K562 (cell line): ENCODE results near the gene EVI5L. TPM values are rescaled to one million over a fixed set of nuclear protein-coding genes. Genes with fewer than 3 reads are reported as not detected.

Experiments used
- ATAC-seq: fragments of 200-7000 bp; cut with Tn5 transposase; 3 replicates; pipeline ENCODE4 v1.9.1; 2020; ENCODE audit warnings: moderate library complexity
- BruUV-seq: library from RNA; stranded (reverse); fragments of 400-500 nt; replicated peaks from 2 replicates; lab custom pipeline; 2021; lab: Mats Ljungman, UMichigan
- CTCF ChIA-PET: fragments of 300-600 bp; formaldehyde crosslinking; extraction: SDS; loops from one replicate; lab custom pipeline; 2021; ENCODE audit warnings: low intra/inter-chr PET ratio; lab: Yijun Ruan, JAX
- POLR2A ChIA-PET: fragments of 300-600, 350-650 bp; sonication (Branson Sonifier 250); formaldehyde crosslinking; extraction: SDS; loops from one replicate; lab custom pipeline; 2021; ENCODE audit warnings: antibody characterized with exemption, inconsistent platforms; lab: Yijun Ruan, JAX
- DNase-seq, 4 experiments: peaks; one replicate each; pipeline versions ENCODE4 v3.0.0 to v3.0.0-alpha.2; 2011 to 2018; ENCODE audit warnings: low spot score in 3 of 4, mixed read lengths in 3 of 4; ENCODE audit errors: extremely low read depth in 1 of 4
- FAIRE-seq: peaks from 2 replicates; lab custom pipeline; 2011; peaks lifted over from hg19 to GRCh38; lab: Jason Lieb, UNC
- H2AFZ ChIP-seq: 2 replicates; pipeline ENCODE4 v1.6.0; 2011; ENCODE audit warnings: low read depth, low read length, control low read depth, inconsistent platforms
- H3K27ac ChIP-seq: fragments of 200-600 bp; 3 replicates; pipeline ENCODE4 v1.8.0; 2011; ENCODE audit warnings: low read depth, mild to moderate bottlenecking, control low read depth, inconsistent platforms, low read length, moderate library complexity, mixed read lengths; ENCODE audit errors: extremely low read depth
- H3K27me3 ChIP-seq, 2 experiments: fragments of 300-600 bp in 1 of 2; 2 replicates in 1 of 2; 3 replicates in 1 of 2; pipeline versions ENCODE4 v1.6.0 to v1.8.0; 2011; ENCODE audit warnings: inconsistent platforms in 2 of 2, low read length in 2 of 2, mild to moderate bottlenecking in 1 of 2, mixed read lengths in 1 of 2, moderate library complexity in 1 of 2; ENCODE audit not compliant: control insufficient read depth in 2 of 2, insufficient read depth in 2 of 2
- H3K36me3 ChIP-seq: fragments of 300-600 bp; 3 replicates; pipeline ENCODE4 v1.8.0; 2011; ENCODE audit warnings: mild to moderate bottlenecking, low read length, inconsistent platforms; ENCODE audit not compliant: control insufficient read depth, insufficient read depth
- H3K4me1 ChIP-seq, 2 experiments: fragments of 200-600 bp in 1 of 2; replicated peaks in 1 of 2; 2 replicates in 1 of 2; 3 replicates in 1 of 2; pipeline versions ENCODE4 v1.5.1 to v1.8.0; 2011; ENCODE audit warnings: inconsistent platforms in 2 of 2, low read length in 2 of 2, mild to moderate bottlenecking in 1 of 2, mixed read lengths in 1 of 2, moderate library complexity in 1 of 2; ENCODE audit not compliant: control insufficient read depth in 2 of 2, insufficient read depth in 2 of 2
- H3K4me2 ChIP-seq: 2 replicates; pipeline ENCODE4 v1.6.1; 2011; ENCODE audit warnings: low read length, control low read depth, inconsistent platforms, mixed read lengths; ENCODE audit not compliant: insufficient read depth
- H3K4me3 ChIP-seq: fragments of 200-600 bp; sonication (generic), shearing (Covaris generic); 2 replicates; pipeline ENCODE4 v1.5.1; 2016; ENCODE audit warnings: control low read depth, inconsistent platforms
- H3K79me2 ChIP-seq: fragments of 200-600 bp; 3 replicates; pipeline ENCODE4 v1.8.0; 2011; ENCODE audit warnings: low read length, inconsistent platforms; ENCODE audit not compliant: control insufficient read depth, insufficient read depth
- H3K9ac ChIP-seq, 2 experiments: 2 replicates each; pipeline versions ENCODE4 v1.6.0 to v1.6.1; 2011; ENCODE audit warnings: low read depth in 2 of 2, low read length in 2 of 2, control low read depth in 1 of 2, inconsistent platforms in 1 of 2, mild to moderate bottlenecking in 1 of 2, mixed read lengths in 1 of 2; ENCODE audit not compliant: insufficient read depth in 1 of 2
- H3K9me1 ChIP-seq: one replicate; pipeline ENCODE4 v1.6.0; 2011; ENCODE audit warnings: inconsistent platforms, mild to moderate bottlenecking, low read length, moderate library complexity; ENCODE audit not compliant: control insufficient read depth, insufficient read depth
- H3K9me3 ChIP-seq: replicated peaks from 2 replicates; pipeline ENCODE4 v1.5.1; 2011; ENCODE audit warnings: low read depth, low read length, inconsistent platforms; ENCODE audit not compliant: control insufficient read depth, insufficient read depth
- H4K20me1 ChIP-seq: replicated peaks from 2 replicates; pipeline ENCODE4 v1.6.1; 2011; ENCODE audit warnings: low read length, inconsistent platforms, mixed read lengths; ENCODE audit not compliant: control insufficient read depth, insufficient read depth
- CUX1 ChIP-seq: fragments of 200-800 bp; sonication (Bioruptor generic); IDR thresholded peaks from 2 replicates; pipeline ENCODE4 v1.6.1; 2016; ENCODE audit warnings: missing genetic modification characterization, missing compliant biosample characterization
- FOXP4 ChIP-seq: sonication (generic); formaldehyde crosslinking; IDR thresholded peaks from 2 replicates; pipeline ENCODE4 v1.8.0; 2022; ENCODE audit warnings: mild to moderate bottlenecking, missing genetic modification reagents, borderline replicate concordance
- POLR2A ChIP-seq: fragments of 450-650 bp; conservative IDR thresholded peaks from 2 replicates; pipeline ENCODE4 v1.6.1; 2016
- POLR2G ChIP-seq: fragments of 200-400 bp; formaldehyde crosslinking; IDR thresholded peaks from 2 replicates; pipeline ENCODE4 v1.6.1; 2017; ENCODE audit warnings: low read depth, mild to moderate bottlenecking, antibody characterized with exemption, low read length, moderate library complexity
- SUPT5H ChIP-seq: fragments of 450-650 bp; IDR thresholded peaks from 2 replicates; pipeline ENCODE4 v1.6.1; 2016
- ZFPM2 ChIP-seq: fragments of 250-450 bp; sonication (Bioruptor Pico); IDR thresholded peaks from 2 replicates; pipeline ENCODE4 v1.5.1; 2022; ENCODE audit warnings: mild to moderate bottlenecking
- ZNF324 ChIP-seq: fragments of 250-450 bp; sonication (Bioruptor Pico); IDR thresholded peaks from 2 replicates; pipeline ENCODE4 v1.4.0; 2020; ENCODE audit warnings: mild to moderate bottlenecking
- ZNF57 ChIP-seq: fragments of 450-650 bp; formaldehyde crosslinking; IDR thresholded peaks from 2 replicates; pipeline ENCODE4 v1.4.0; 2020; ENCODE audit warnings: mild to moderate bottlenecking, moderate library complexity
- WGBS: fragments of 100-300 bp; shearing (Covaris generic); methylation state at CpG from one replicate; pipeline ENCODE4 v1.1.6; 2016; ENCODE audit warnings: low coverage, mixed read lengths; ENCODE audit not compliant: insufficient coverage; ENCODE audit errors: missing lambda C conversion rate; 5-methylcytosine and 5-hydroxymethylcytosine counted together
- in situ Hi-C: fragments of 300-500 bp; cut with MboI; formaldehyde crosslinking; loops from 4 replicates; pipeline ENCODE4 v1.15.0; 2018; ENCODE audit warnings: inconsistent platforms, mixed read lengths
- intact Hi-C: fragments of 100-400 bp; cut with micrococcal nuclease; formaldehyde crosslinking; loops from 2 replicates; pipeline ENCODE4 v1.14.2; 2022
- polyA plus RNA-seq, 8 experiments: library from polyadenylated mRNA; depleted of rRNA in 4 of 8; stranded (reverse) in 5 of 8; unstranded in 3 of 8; fragments of >200 nt; fragmentation: Nextera tagmentation in 2 of 8; fragmentation: Illumina TruSeq in 1 of 8; extraction: Ambion mirVana in 2 of 8; extraction: Trizol in 1 of 8; gene quantifications; 2 replicates each; pipeline versions ENCODE4 v1.2.1 to v1.2.3, GENCODE V29; 2011 to 2014; ENCODE audit warnings: inconsistent platforms in 1 of 8, missing spikeins in 1 of 8
- total RNA-seq, 7 experiments: library from RNA; depleted of rRNA in 6 of 7; stranded (reverse); fragments of >200 nt in 6 of 7; fragmentation: Illumina TruSeq in 2 of 7; extraction: Trizol in 2 of 7; gene quantifications; 2 replicates each; pipeline versions ENCODE4 v1.2.1 to v1.2.3, GENCODE V29; 2011 to 2021; ENCODE audit warnings: low replicate concordance in 1 of 7

Gene EVI5L
- total and polyA plus RNA-seq, 9 of the 15 experiments (the other 6 are each of a cell fraction or from before 2014, with no cell fraction given), result 0.69 to 1.8 (median 1.2) TPM; not detected in 2

GRCh38 chr19:7913652-7914051, 83.6 kb downstream of the EVI5L start:
- H3K79me2 ChIP-seq, result peaks cover 3% of the 10 kb centered on the region
- in situ Hi-C loops, result no loop called here
- TF ChIP-seq ZNF324 (CRISPR knock-in tag) (no peak), POLR2G (peak; percentile 37), SUPT5H (peak; percentile 37; the same call in 1 of the 2 replicates), POLR2A (peak; percentile 51; the same call in 1 of the 2 replicates)
- no peak overlapping the region for H3K4me3 ChIP-seq
- DNase-seq, result no peak
- H3K27me3 ChIP-seq, result no peaks in the 10 kb centered on the region
- TSS peak; percentile 75 for BruUV-seq
- H3K9ac ChIP-seq, result 0 out of 4 replicates have a peak overlapping the region, but pooled peaks of 1 of the 2 experiments have one; percentile 48
- WGBS, result 67% methylated on average over 9 of the region's 10 CpGs
- no peaks in the 10 kb centered on the region for H3K9me3 ChIP-seq
- H3K27ac ChIP-seq, result no peak overlapping the region
- CTCF ChIA-PET, result interaction anchor here (0.6 kb wide), 1 partner anchor 407 kb away, joined by 3 read pairs; the partner anchor contains the start of gene NDUFA7
- ATAC-seq, result no peak
- peaks cover 45% of the 10 kb centered on the region; the same call in 1 of the 3 replicates for H3K36me3 ChIP-seq
- no peak overlapping the region for H2AFZ ChIP-seq
- POLR2A ChIA-PET, result no interaction called here
- peaks cover 2 to 81% of the 10 kb centered on the region in 2 experiments; a peak in 4 of 5 replicates for H3K4me1 ChIP-seq
- no peak for FAIRE-seq
- intact Hi-C loops, result no loop called here
- no peaks in the 10 kb centered on the region for H4K20me1 ChIP-seq
- no peaks in the 10 kb centered on the region for H3K9me1 ChIP-seq
- H3K4me2 ChIP-seq, result no peak overlapping the region

- Histone ChIP-seq H3K4me1 (peaks cover 6 to 81% of the 10 kb centered on the region in 2 experiments; a peak in 4 of 5 replicates), H3K36me3 (peaks cover 42% of the 10 kb centered on the region; the same call in 1 of the 3 replicates), H4K20me1 (no peaks in the 10 kb centered on the region), H2AFZ (no peak overlapping the region), H3K27ac (no peak overlapping the region), H3K9me1 (no peaks in the 10 kb centered on the region), H3K4me2 (no peak overlapping the region), H3K9me3 (no peaks in the 10 kb centered on the region), H3K9ac (0 out of 4 replicates have a peak overlapping the region, but pooled peaks of 1 of the 2 experiments have one; percentile 48), H3K4me3 (no peak overlapping the region), H3K79me2 (peaks cover 7% of the 10 kb centered on the region), H3K27me3 (no peaks in the 10 kb centered on the region)
- intact Hi-C loops (no loop called here), in situ Hi-C loops (no loop called here)
- no peak for FAIRE-seq
- no TSS peak for BruUV-seq
- WGBS, result 42% methylated on average over 11 of the region's 12 CpGs
- DNase-seq, result no peak
- ATAC-seq, result no peak
- POLR2A ChIA-PET, result interaction anchor here (1.3 kb wide), 1 partner anchor 17 kb away, joined by 3 read pairs; no protein-coding TSS in a partner anchor
- CTCF ChIA-PET, result interaction anchor here (0.6 kb wide), 1 partner anchor 407 kb away, joined by 3 read pairs; the partner anchor contains the start of gene NDUFA7
- no peak for TF ChIP-seq CUX1 (CRISPR knock-in tag)
- no peak for TF ChIP-seq FOXP4 (CRISPR knock-in tag)
- peak; percentile 68 for TF ChIP-seq POLR2G
- TF ChIP-seq ZNF57 (CRISPR knock-in tag), result no peak
- no peak for TF ChIP-seq ZFPM2 (CRISPR knock-in tag)
These were observed 84.1 kb downstream of the EVI5L start for GRCh38 chr19:7914099-7914498.
